ENCODE results near the gene TRPC5OS. TPM values are rescaled to one million over a fixed set of nuclear protein-coding genes. Genes with fewer than 3 reads are reported as not detected.

The TRPC5OS gene
- polyA plus RNA-seq, 1 donor from 2014 or later, result not detected

- Histone ChIP-seq H3K4me3 (ENCODE audit: low read length) (no peak overlapping the region), H3K27ac (ENCODE audit: low read length) (no peak overlapping the region), H3K9me2 (ENCODE audit: insufficient read depth, low read length) (no peaks in the 10 kb centered on the region), H3F3A (ENCODE audit: insufficient read depth, low read length, poor library complexity, severe bottlenecking) (no peaks in the 10 kb centered on the region), H3K9me3 (ENCODE audit: low read length) (no peaks in the 10 kb centered on the region), H2AFZ (ENCODE audit: low read depth, low read length) (no peak overlapping the region), H4K20me1 (ENCODE audit: insufficient read depth) (no peaks in the 10 kb centered on the region), H3K9ac (ENCODE audit: low read length) (no peak overlapping the region), H3K79me2 (replicated peaks; ENCODE audit: insufficient read depth, low read length) (no peaks in the 10 kb centered on the region), H3K36me3 (ENCODE audit: insufficient read depth, low read length) (no peaks in the 10 kb centered on the region), H3K4me2 (ENCODE audit: low read length) (no peak overlapping the region), H3K27me3 (ENCODE audit: insufficient read depth, low read depth, low read length) (no peaks in the 10 kb centered on the region)
- no peak for TF ChIP-seq TAF1 (IDR thresholded peaks at IDR 0.05; ENCODE audit: low read depth)
- no peak for TF ChIP-seq SMC3 (conservative IDR thresholded peaks at IDR 0.05; ENCODE audit: poor library complexity)
- no peak for TF ChIP-seq EP300 (conservative IDR thresholded peaks at IDR 0.05; ENCODE audit: poor library complexity, severe bottlenecking)
- no peak for TF ChIP-seq MXI1 (conservative IDR thresholded peaks at IDR 0.05; ENCODE audit: poor library complexity, severe bottlenecking)
- TF ChIP-seq CTCF (IDR thresholded peaks at IDR 0.05; ENCODE audit: poor library complexity, severe bottlenecking), result no peak
- TF ChIP-seq RAD21 (conservative IDR thresholded peaks at IDR 0.05), result no peak
- TF ChIP-seq POLR2AphosphoS5 (IDR thresholded peaks at IDR 0.05), result no peak
- TF ChIP-seq REST (IDR thresholded peaks at IDR 0.05; ENCODE audit: borderline replicate concordance), result no peak
- no peak for TF ChIP-seq EZH2 (IDR thresholded peaks at IDR 0.05; ENCODE audit: borderline replicate concordance, insufficient read depth, low read length, poor library complexity, severe bottlenecking)
Measured at GRCh38 chrX:111880735-111881134, 4.8 kb downstream of the TRPC5OS start.

GRCh38 chrX:111881715-111882114 is 5.7 kb downstream of the TRPC5OS start:
- H3K4me2 ChIP-seq (ENCODE audit: low read length), result no peak overlapping the region
- TF ChIP-seq EP300 (conservative IDR thresholded peaks at IDR 0.05; ENCODE audit: poor library complexity, severe bottlenecking) (no peak), RAD21 (conservative IDR thresholded peaks at IDR 0.05) (no peak), EZH2 (IDR thresholded peaks at IDR 0.05; ENCODE audit: borderline replicate concordance, insufficient read depth, low read length, poor library complexity, severe bottlenecking) (no peak), TAF1 (IDR thresholded peaks at IDR 0.05; ENCODE audit: low read depth) (no peak), POLR2AphosphoS5 (IDR thresholded peaks at IDR 0.05) (no peak), SMC3 (conservative IDR thresholded peaks at IDR 0.05; ENCODE audit: poor library complexity) (no peak), REST (IDR thresholded peaks at IDR 0.05; ENCODE audit: borderline replicate concordance) (no peak), CTCF (IDR thresholded peaks at IDR 0.05; ENCODE audit: poor library complexity, severe bottlenecking) (no peak), MXI1 (conservative IDR thresholded peaks at IDR 0.05; ENCODE audit: poor library complexity, severe bottlenecking) (no peak)
- no peak overlapping the region for H3K4me3 ChIP-seq (ENCODE audit: low read length)
- no peak overlapping the region for H3K27ac ChIP-seq (ENCODE audit: low read length)
- no peak overlapping the region for H2AFZ ChIP-seq (ENCODE audit: low read depth, low read length)
- H3K27me3 ChIP-seq (ENCODE audit: insufficient read depth, low read depth, low read length), result no peaks in the 10 kb centered on the region
- no peaks in the 10 kb centered on the region for H3K9me3 ChIP-seq (ENCODE audit: low read length)
- no peaks in the 10 kb centered on the region for H3F3A ChIP-seq (ENCODE audit: insufficient read depth, low read length, poor library complexity, severe bottlenecking)
- no peaks in the 10 kb centered on the region for H3K36me3 ChIP-seq (ENCODE audit: insufficient read depth, low read length)
- no peak overlapping the region for H3K9ac ChIP-seq (ENCODE audit: low read length)
- no peaks in the 10 kb centered on the region for H3K9me2 ChIP-seq (ENCODE audit: insufficient read depth, low read length)
- no peaks in the 10 kb centered on the region for H4K20me1 ChIP-seq (ENCODE audit: insufficient read depth)
- H3K79me2 ChIP-seq (replicated peaks; ENCODE audit: insufficient read depth, low read length), result no peaks in the 10 kb centered on the region

Measured in neural cell (in vitro differentiated cells).